GM18907 (cell line): ENCODE measurements around the gene REEP1.

ENCODE experiments used
- ATAC-seq: cut with Tn5 transposase; IDR thresholded peaks from one replicate; pipeline ENCODE4 v1.9.1; 2021; ENCODE audit warnings: mild to moderate bottlenecking, moderate library complexity; ENCODE audit not compliant: unreplicated experiment

REEP1 gene

GRCh38 chr2:86284987-86285386 lies 52.4 kb downstream of the REEP1 start:
- ATAC-seq: no peak

GRCh38 chr2:86284401-86284841 lies 53.0 kb downstream of the REEP1 start:
- no peak for ATAC-seq

GRCh38 chr2:86283411-86284030 lies 53.9 kb downstream of the REEP1 start:
- ATAC-seq: no peak

- ATAC-seq: no peak
These were observed 56.2 kb downstream of the REEP1 start for GRCh38 chr2:86281066-86281700.

- ATAC-seq: no peak
These were observed 57.2 kb downstream of the REEP1 start for GRCh38 chr2:86280191-86280667.

- no peak for ATAC-seq
These were observed 61.5 kb downstream of the REEP1 start for GRCh38 chr2:86275962-86276361.

GRCh38 chr2:86275384-86275799 lies 62.0 kb downstream of the REEP1 start:
- no peak for ATAC-seq

GRCh38 chr2:86274918-86275275 lies 62.5 kb downstream of the REEP1 start:
- peak; percentile 78 for ATAC-seq

GRCh38 chr2:86274265-86274917 lies 63.0 kb downstream of the REEP1 start:
- no peak for ATAC-seq

- ATAC-seq: no peak
These were observed 65.3 kb downstream of the REEP1 start for GRCh38 chr2:86272111-86272510.

- no peak for ATAC-seq
These were observed 66.2 kb downstream of the REEP1 start for GRCh38 chr2:86271248-86271647.

GRCh38 chr2:86263956-86264355 lies 73.5 kb downstream of the REEP1 start:
- ATAC-seq: no peak

GRCh38 chr2:86260978-86261377 lies 76.4 kb downstream of the REEP1 start:
- ATAC-seq: no peak

GRCh38 chr2:86258106-86258505 lies 79.3 kb downstream of the REEP1 start:
- no peak for ATAC-seq

GRCh38 chr2:86256982-86257381 lies 80.4 kb downstream of the REEP1 start:
- no peak for ATAC-seq

GRCh38 chr2:86256300-86256699 lies 81.1 kb downstream of the REEP1 start:
- no peak for ATAC-seq

- no peak for ATAC-seq
These were observed 82.6 kb downstream of the REEP1 start for GRCh38 chr2:86254576-86255538.

GRCh38 chr2:86253424-86253823 lies 84.0 kb downstream of the REEP1 start:
- no peak for ATAC-seq

GRCh38 chr2:86251840-86252266 lies 85.6 kb downstream of the REEP1 start:
- ATAC-seq: no peak

GRCh38 chr2:86249579-86250391 lies 87.6 kb downstream of the REEP1 start:
- no peak for ATAC-seq
